Peyer's patch (tissue), 4 donors: ENCODE data around the gene UNC119.

Experiments used
- CTCF ChIP-seq, 6 experiments: fragments of 450-650 bp in 4 of 6; fragments of 200-600 bp in 2 of 6; sonication (generic) in 1 of 6; IDR thresholded peaks; one replicate each; pipeline ENCODE4 v1.5.1; 2017 to 2019; ENCODE audit warnings: antibody characterized with exemption in 6 of 6, mild to moderate bottlenecking in 3 of 6, moderate library complexity in 1 of 6
- POLR2A ChIP-seq, 2 donors: fragments of 450-650 bp; IDR thresholded peaks; one replicate each; pipeline ENCODE4 v1.5.1; 2017; ENCODE audit warnings: antibody characterized with exemption in 2 of 2, mild to moderate bottlenecking in 2 of 2, moderate library complexity in 2 of 2

GRCh38 chr17:28538296-28538895 is 14.0 kb downstream of the UNC119 start:
- TF ChIP-seq CTCF (IDR thresholded peaks at IDR 0.05) (no peak), POLR2A (IDR thresholded peaks at IDR 0.05) (no peak)
